H9 (cell line): ENCODE measurements around the gene TNRC6C. TPM values are rescaled to one million over a fixed set of nuclear protein-coding genes. Genes with fewer than 3 reads are reported as not detected.

Experiments used
- DNase-seq: peaks from one replicate; pipeline ENCODE4 v3.0.0-alpha.2; 2017
- H2AFZ ChIP-seq: one replicate; pipeline ENCODE4 v1.6.1; 2013; ENCODE audit warnings: mild to moderate bottlenecking, low read length, control low read depth, moderate library complexity
- H2AK5ac ChIP-seq: 2 replicates; pipeline ENCODE4 v1.6.1; 2013; ENCODE audit warnings: low read length, control low read depth, mixed read lengths; ENCODE audit not compliant: insufficient read length
- H2BK120ac ChIP-seq: one replicate; pipeline ENCODE4 v1.6.1; 2013; ENCODE audit warnings: low read depth, mild to moderate bottlenecking, low read length, control low read depth, inconsistent platforms; ENCODE audit not compliant: poor library complexity, severe bottlenecking
- H2BK12ac ChIP-seq: 2 replicates; pipeline ENCODE4 v1.6.1; 2013; ENCODE audit warnings: low read length, control low read depth, mixed read lengths, low read depth; ENCODE audit not compliant: insufficient read length
- H2BK15ac ChIP-seq: 2 replicates; pipeline ENCODE4 v1.6.1; 2013; ENCODE audit warnings: low read depth, low read length, control low read depth
- H2BK20ac ChIP-seq: one replicate; pipeline ENCODE4 v1.6.1; 2013; ENCODE audit warnings: low read depth, mild to moderate bottlenecking, low read length, control low read depth, inconsistent platforms; ENCODE audit not compliant: poor library complexity, severe bottlenecking
- H2BK5ac ChIP-seq: 2 replicates; pipeline ENCODE4 v1.6.1; 2013; ENCODE audit warnings: low read length, control low read depth, mixed read lengths; ENCODE audit not compliant: insufficient read length
- H3K14ac ChIP-seq: 2 replicates; pipeline ENCODE4 v1.6.1; 2013; ENCODE audit warnings: low read length, control low read depth; ENCODE audit not compliant: insufficient read depth
- H3K18ac ChIP-seq: 2 replicates; pipeline ENCODE4 v1.6.1; 2013; ENCODE audit warnings: low read depth, mild to moderate bottlenecking, mixed read lengths, low read length, control low read depth; ENCODE audit not compliant: insufficient read length
- H3K23ac ChIP-seq: 2 replicates; pipeline ENCODE4 v1.6.1; 2013; ENCODE audit warnings: low read length, control low read depth, mixed read lengths, low read depth; ENCODE audit not compliant: insufficient read length
- H3K23me2 ChIP-seq: 2 replicates; pipeline ENCODE4 v1.6.1; 2013; ENCODE audit warnings: low read depth, mild to moderate bottlenecking, mixed read lengths, low read length, control low read depth; ENCODE audit not compliant: insufficient read length, poor library complexity, severe bottlenecking
- H3K27ac ChIP-seq: 2 replicates; pipeline ENCODE4 v1.5.1; 2013; ENCODE audit warnings: low read length, control low read depth, mixed read lengths, low read depth; ENCODE audit not compliant: insufficient read length
- H3K27me3 ChIP-seq: 2 replicates; pipeline ENCODE4 v1.6.1; 2013; ENCODE audit warnings: low read length, control low read depth, inconsistent platforms; ENCODE audit not compliant: insufficient read depth
- H3K4ac ChIP-seq: 2 replicates; pipeline ENCODE4 v1.6.1; 2013; ENCODE audit warnings: low read depth, mild to moderate bottlenecking, control low read depth, inconsistent platforms, low read length, moderate library complexity
- H3K4me1 ChIP-seq: 2 replicates; pipeline ENCODE4 v1.6.1; 2013; ENCODE audit warnings: low read length, control low read depth, inconsistent platforms; ENCODE audit not compliant: insufficient read depth
- H3K4me2 ChIP-seq: 2 replicates; pipeline ENCODE4 v1.6.1; 2013; ENCODE audit warnings: low read length, control low read depth, mixed read lengths; ENCODE audit not compliant: insufficient read length, insufficient read depth
- H3K56ac ChIP-seq: 2 replicates; pipeline ENCODE4 v1.6.1; 2013; ENCODE audit warnings: low read depth, mild to moderate bottlenecking, mixed read lengths, low read length, control low read depth; ENCODE audit not compliant: insufficient read length
- H3K79me1 ChIP-seq: 2 replicates; pipeline ENCODE4 v1.6.1; 2013; ENCODE audit warnings: low read depth, mild to moderate bottlenecking, moderate library complexity, low read length, control low read depth, inconsistent platforms; ENCODE audit not compliant: insufficient read depth, poor library complexity, severe bottlenecking
- H3K79me2 ChIP-seq: 2 replicates; pipeline ENCODE4 v1.6.1; 2013; ENCODE audit warnings: low read length, control low read depth, inconsistent platforms; ENCODE audit not compliant: insufficient read depth
- H3K9ac ChIP-seq: 2 replicates; pipeline ENCODE4 v1.6.1; 2013; ENCODE audit warnings: low read length, control low read depth, mixed read lengths; ENCODE audit not compliant: insufficient read length; ENCODE audit errors: extremely low read depth
- H3K9me3 ChIP-seq: one replicate; pipeline ENCODE4 v1.6.1; 2013; ENCODE audit warnings: low read depth, low read length, inconsistent platforms; ENCODE audit not compliant: control insufficient read depth
- H3T11ph ChIP-seq: one replicate; pipeline ENCODE4 v1.6.1; 2013; ENCODE audit warnings: mild to moderate bottlenecking, low read length, control low read depth, inconsistent platforms
- H4K20me1 ChIP-seq: one replicate; pipeline ENCODE4 v1.6.1; 2013; ENCODE audit not compliant: control insufficient read depth, insufficient read length, insufficient read depth
- H4K5ac ChIP-seq: 2 replicates; pipeline ENCODE4 v1.6.1; 2013; ENCODE audit warnings: low read depth, mild to moderate bottlenecking, mixed read lengths, low read length, control low read depth; ENCODE audit not compliant: insufficient read length
- H4K8ac ChIP-seq: replicated peaks from 2 replicates; pipeline ENCODE4 v1.6.1; 2013; ENCODE audit warnings: low read length, control low read depth, mixed read lengths, low read depth; ENCODE audit not compliant: insufficient read length
- H4K91ac ChIP-seq: 2 replicates; pipeline ENCODE4 v1.6.1; 2013; ENCODE audit warnings: low read depth, mild to moderate bottlenecking, moderate library complexity, mixed read lengths, low read length, control low read depth; ENCODE audit not compliant: insufficient read length
- H3K27ac Mint-ChIP-seq, 3 experiments: 2 replicates in 2 of 3; 3 replicates in 1 of 3; pipeline ENCODE4 v1.8.0; 2020 to 2021; ENCODE audit warnings: mixed read lengths in 3 of 3, mild to moderate bottlenecking in 1 of 3, moderate library complexity in 1 of 3
- H3K27me3 Mint-ChIP-seq: 2 replicates; pipeline ENCODE4 v1.8.0; 2021; ENCODE audit warnings: low read depth, mild to moderate bottlenecking, moderate library complexity, mixed read lengths
- H3K36me3 Mint-ChIP-seq, 3 experiments: 2 replicates in 2 of 3; 3 replicates in 1 of 3; pipeline ENCODE4 v1.8.0; 2020 to 2021; ENCODE audit warnings: low read depth in 3 of 3, mixed read lengths in 3 of 3; ENCODE audit not compliant: insufficient read depth in 1 of 3
- H3K4me1 Mint-ChIP-seq, 2 experiments: 2 replicates each; pipeline ENCODE4 v1.8.0; 2020; ENCODE audit warnings: mixed read lengths in 2 of 2
- H3K4me3 Mint-ChIP-seq, 2 experiments: 2 replicates in 1 of 2; 3 replicates in 1 of 2; pipeline ENCODE4 v1.8.0; 2020 to 2021; ENCODE audit warnings: mild to moderate bottlenecking in 2 of 2, mixed read lengths in 2 of 2, moderate library complexity in 1 of 2
- H3K9me3 Mint-ChIP-seq, 2 experiments: 2 replicates in 1 of 2; 3 replicates in 1 of 2; pipeline ENCODE4 v1.8.0; 2020; ENCODE audit warnings: mild to moderate bottlenecking in 2 of 2, mixed read lengths in 2 of 2, moderate library complexity in 1 of 2
- CTCF ChIP-seq: fragments of 200-600 bp; sonication (generic); conservative IDR thresholded peaks from 3 replicates; pipeline ENCODE4 v1.8.0; 2021; ENCODE audit warnings: antibody characterized with exemption, mild to moderate bottlenecking
- WGBS: extraction: QIAGEN DNeasy Blood & Tissue Kit; methylation state at CpG from one replicate; pipeline ENCODE4 v1.1.7; 2013; ENCODE audit warnings: missing lambda C conversion rate, low lambda C conversion rate, mixed read lengths; ENCODE audit not compliant: insufficient read length; ENCODE audit errors: extremely low coverage; 5-methylcytosine and 5-hydroxymethylcytosine counted together
- total RNA-seq: library from RNA; stranded (reverse); gene quantifications from 2 replicates; pipeline ENCODE4 v1.2.1, GENCODE V29; 2021

The TNRC6C gene
- total RNA-seq, 1 experiment from 2014 or later = 24.7 TPM

GRCh38 chr17:77995146-77995852 lies 36.8 kb downstream of the TNRC6C start:
- H3K18ac ChIP-seq = no peak overlapping the region
- H3K27me3 ChIP-seq = no peaks in the 10 kb centered on the region
- no peak for TF ChIP-seq CTCF
- H2AK5ac ChIP-seq = no peak overlapping the region
- H3T11ph ChIP-seq = no peak overlapping the region
- Mint-ChIP-seq H3K36me3 (no peaks in the 10 kb centered on the region), H3K4me1 (peaks cover 19 to 22% of the 10 kb centered on the region in 2 experiments), H3K9me3 (no peaks in the 10 kb centered on the region), H3K4me3 (no peak overlapping the region), H3K27ac (peak overlapping the region in 1 of 3 experiments; percentile 42; a peak in 2 of 7 replicates), H3K27me3 (no peaks in the 10 kb centered on the region)
- H2BK12ac ChIP-seq = no peak overlapping the region
- H4K8ac ChIP-seq = no peak overlapping the region
- H3K27ac ChIP-seq = no peak overlapping the region
- no peak for DNase-seq
- no peak overlapping the region for H2BK15ac ChIP-seq
- no peak overlapping the region for H3K4ac ChIP-seq
- H3K4me1 ChIP-seq = peaks cover 2% of the 10 kb centered on the region; the same call in 1 of the 2 replicates
- H3K56ac ChIP-seq = no peak overlapping the region
- H3K4me2 ChIP-seq = no peak overlapping the region
- no peaks in the 10 kb centered on the region for H3K23me2 ChIP-seq
- H3K23ac ChIP-seq = no peak overlapping the region
- H4K91ac ChIP-seq = no peak overlapping the region
- no CpG with 5 or more reads among the region's 6 CpGs for WGBS
- no peaks in the 10 kb centered on the region for H4K20me1 ChIP-seq
- no peak overlapping the region for H3K14ac ChIP-seq
- no peak overlapping the region for H2AFZ ChIP-seq
- no peaks in the 10 kb centered on the region for H3K9me3 ChIP-seq
- H3K9ac ChIP-seq = no peak overlapping the region
- no peak overlapping the region for H2BK5ac ChIP-seq
- H3K79me2 ChIP-seq = peaks cover 5% of the 10 kb centered on the region; the same call in 1 of the 2 replicates
- no peak overlapping the region for H2BK120ac ChIP-seq
- H2BK20ac ChIP-seq = no peak overlapping the region
- no peak overlapping the region for H4K5ac ChIP-seq
- H3K79me1 ChIP-seq = peaks cover 13% of the 10 kb centered on the region
